ENCODE data around the gene LMX1B. TPM values are rescaled to one million over a fixed set of nuclear protein-coding genes. Genes with fewer than 3 reads are reported as not detected.

Gene LMX1B
- total and polyA plus RNA-seq, 2 of the 4 experiments (the other 2 are of a cell fraction) = not detected

DNA sequence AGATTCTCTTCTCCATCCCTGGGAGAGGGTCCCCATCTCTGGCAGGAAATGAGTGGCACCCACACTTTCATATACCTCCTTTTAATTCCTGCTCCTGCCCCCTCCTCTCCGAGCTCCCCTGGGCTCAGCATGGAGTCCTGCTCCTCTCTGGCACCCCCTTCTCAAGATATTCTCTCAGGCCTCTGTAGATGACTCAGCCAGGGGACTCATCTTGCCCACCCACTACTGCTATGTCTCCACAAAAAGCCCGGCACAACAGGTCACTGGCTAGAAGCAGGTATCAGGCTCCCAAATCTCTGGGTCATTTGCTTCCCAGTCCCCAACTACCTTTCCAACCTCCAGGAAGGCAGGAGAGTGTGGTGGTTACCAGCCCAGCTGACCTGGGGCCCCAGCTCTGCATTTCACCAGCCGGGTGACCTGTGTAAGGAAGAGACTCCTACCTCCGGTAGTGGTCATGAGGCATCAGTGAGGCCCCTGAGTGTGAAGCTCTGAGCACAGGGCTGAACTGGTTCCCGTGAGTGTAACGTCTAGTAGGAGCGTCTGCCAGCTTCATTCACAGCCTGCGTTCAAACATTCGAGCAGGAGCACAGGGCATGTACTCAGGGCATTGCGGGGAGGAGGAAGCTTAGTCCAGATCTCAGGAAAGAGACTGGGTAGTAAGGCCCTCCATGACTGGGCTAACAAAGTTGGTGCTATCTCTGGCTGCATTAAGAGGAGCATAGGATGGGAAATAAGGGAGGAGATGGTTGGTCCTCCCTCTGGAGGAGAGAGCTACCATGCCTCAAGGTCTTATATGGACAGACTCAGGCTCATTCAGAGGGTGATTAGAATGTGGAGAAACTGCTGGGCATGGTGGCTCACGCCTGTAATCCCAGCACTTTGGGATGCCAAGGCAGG lies 63.7 kb downstream of the LMX1B start:
- 7% methylated on average over 5 of the region's 11 CpGs; no CpG with 5 or more reads in 1 of the 2 experiments for WGBS, 2 experiments (ENCODE audit: extremely low coverage in 2 of 2, insufficient read length in 1 of 2)
- POLR2A ChIA-PET (ENCODE audit: unreplicated experiment) = no interaction called here

More for the DNA sequence above, 63.7 kb downstream of the LMX1B start:
- Histone ChIP-seq H3K23ac (ENCODE audit: low read depth, low read length) (no peak overlapping the region; the same call in 1 of the 2 replicates), H3K4me3 (ENCODE audit: insufficient read depth, low read depth, low read length) (no peak overlapping the region), H4K8ac (ENCODE audit: low read depth in 2 of 2, low read length in 2 of 2) (no peak overlapping the region), H3K36me3 (ENCODE audit: control insufficient read depth, insufficient read depth, low read length) (no peaks in the 10 kb centered on the region), H3K4ac (ENCODE audit: low read depth, low read length) (no peak overlapping the region), H2BK20ac (ENCODE audit: low read depth, low read length) (no peak overlapping the region), H4K5ac (ENCODE audit: low read depth, low read length) (no peak overlapping the region), H3K9ac (ENCODE audit: low read depth, low read length) (no peak overlapping the region), H3K4me2 (ENCODE audit: low read depth, low read length) (no peak overlapping the region), H3K27me3 (ENCODE audit: control insufficient read depth, insufficient read depth, low read length) (peaks cover 72% of the 10 kb centered on the region), H3K4me1 (ENCODE audit: control insufficient read depth, insufficient read depth, low read length) (no peaks in the 10 kb centered on the region), H3K14ac (replicated peaks; ENCODE audit: low read depth, low read length) (no peak overlapping the region), H3K56ac (ENCODE audit: extremely low read depth, insufficient read depth, low read length) (no peak overlapping the region), H3K27ac (ENCODE audit: insufficient read depth, low read length) (no peak overlapping the region), H2AFZ (replicated peaks; ENCODE audit: low read length, poor library complexity) (peak overlapping the region; percentile 33), H2AK9ac (replicated peaks; ENCODE audit: low read depth, low read length, poor library complexity) (no peak overlapping the region), H2AK5ac (ENCODE audit: low read depth, low read length) (no peak overlapping the region), H3K9me3 (ENCODE audit: control insufficient read depth, insufficient read depth, low read length) (peaks cover 6% of the 10 kb centered on the region), H3K18ac (ENCODE audit: low read depth, low read length) (no peak overlapping the region), H2BK5ac (ENCODE audit: low read depth, low read length, poor library complexity, severe bottlenecking) (no peak overlapping the region), H3K9me1 (ENCODE audit: insufficient read depth, low read length) (no peaks in the 10 kb centered on the region), H4K20me1 (ENCODE audit: insufficient read depth, low read length) (no peaks in the 10 kb centered on the region), H3K79me1 (ENCODE audit: low read depth in 1 of 2, low read length in 2 of 2) (no peaks in the 10 kb centered on the region), H2BK120ac (ENCODE audit: low read depth, low read length) (no peak overlapping the region), H4K91ac (ENCODE audit: insufficient read depth, low read depth, low read length) (no peak overlapping the region), H2BK15ac (ENCODE audit: low read depth, low read length) (no peak overlapping the region)
- dilution Hi-C loops (cut with HindIII; ENCODE audit: low sequenced_read_pairs, unreplicated experiment) = no loop called here
- DNase-seq (no peak), ATAC-seq (ENCODE audit: low read depth) (no peak)
- no TSS peak for BruUV-seq (replicated peaks)
- intact Hi-C loops (cut with micrococcal nuclease) = no loop called here
- in situ Hi-C loops (cut with MboI; ENCODE audit: low sequenced_read_pairs) = no loop called here
- CTCF ChIA-PET = no interaction called here
- no peak for TF ChIP-seq RAD21 (IDR thresholded peaks at IDR 0.05; ENCODE audit: low read length)
- TF ChIP-seq CEBPB (IDR thresholded peaks at IDR 0.05; ENCODE audit: low read depth, low read length) = no peak
- no peak for TF ChIP-seq USF2 (IDR thresholded peaks at IDR 0.05; ENCODE audit: low read depth, low read length)

Measured in IMR-90 (cell line).